OCI-LY1 (cell line): ENCODE data around the gene UNC13D.
"Not testable (repeated sequence)": the region's sequence is repeated elsewhere in the genome, so short reads cannot be mapped to it uniquely, and the experiment has no call there.

Experiments
- H2AFZ ChIP-seq: fragments of 200-600 bp; sonication (generic), shearing (Covaris generic); 2 replicates; pipeline ENCODE4 v1.6.0; 2014; ENCODE audit warnings: antibody characterized with exemption, mild to moderate bottlenecking, low read length
- H3F3A ChIP-seq: fragments of 200-600 bp; sonication (generic), shearing (Covaris generic); 2 replicates; pipeline ENCODE4 v1.6.0; 2014; ENCODE audit warnings: mild to moderate bottlenecking, antibody characterized with exemption, low read length, moderate library complexity; ENCODE audit not compliant: insufficient read depth
- H3K27ac ChIP-seq: fragments of 200-600 bp; sonication (generic); 2 replicates; pipeline ENCODE4 v1.5.1; 2014; ENCODE audit warnings: low read length, mixed run types, mild to moderate bottlenecking, low read depth; ENCODE audit not compliant: poor library complexity, severe bottlenecking
- H3K27me3 ChIP-seq: fragments of 200-600 bp; sonication (generic); 2 replicates; pipeline ENCODE4 v1.6.0; 2014; ENCODE audit warnings: antibody characterized with exemption, mild to moderate bottlenecking, low read length, moderate library complexity; ENCODE audit not compliant: insufficient read depth
- H3K36me3 ChIP-seq: fragments of 200-600 bp; sonication (generic); 2 replicates; pipeline ENCODE4 v1.6.1; 2014; ENCODE audit warnings: mild to moderate bottlenecking, antibody characterized with exemption, low read length, moderate library complexity, mixed read lengths; ENCODE audit not compliant: insufficient read depth
- H3K4me1 ChIP-seq: fragments of 200-600 bp; sonication (generic); 2 replicates; pipeline ENCODE4 v1.5.1; 2014; ENCODE audit warnings: mild to moderate bottlenecking, low read length, moderate library complexity; ENCODE audit not compliant: insufficient read depth, severe bottlenecking
- H3K4me2 ChIP-seq: fragments of 200-600 bp; sonication (generic), shearing (Covaris generic); 2 replicates; pipeline ENCODE4 v1.6.1; 2014; ENCODE audit warnings: low read length
- H3K4me3 ChIP-seq: fragments of 200-600 bp; sonication (generic); 2 replicates; pipeline ENCODE4 v1.5.1; 2014; ENCODE audit warnings: low read length, low read depth, mild to moderate bottlenecking, mixed read lengths; ENCODE audit not compliant: poor library complexity, severe bottlenecking
- H3K79me2 ChIP-seq: fragments of 200-600 bp; shearing (Covaris generic); 2 replicates; pipeline ENCODE4 v1.6.1; 2016; ENCODE audit warnings: mixed run types, low read length, mixed read lengths; ENCODE audit not compliant: insufficient read depth
- H3K9ac ChIP-seq: fragments of 200-600 bp; sonication (generic), shearing (Covaris generic); 2 replicates; pipeline ENCODE4 v1.6.1; 2014; ENCODE audit warnings: mild to moderate bottlenecking, low read length, mixed read lengths
- H3K9me2 ChIP-seq: fragments of 200-600 bp; sonication (generic), shearing (Covaris generic); 2 replicates; pipeline ENCODE4 v1.6.1; 2014; ENCODE audit warnings: low read depth, mild to moderate bottlenecking, low read length, mixed read lengths
- H3K9me3 ChIP-seq: fragments of 200-600 bp; shearing (Covaris generic); 2 replicates; pipeline ENCODE4 v1.6.1; 2014; ENCODE audit warnings: low read length, mixed read lengths
- H4K20me1 ChIP-seq: fragments of 200-600 bp; sonication (generic), shearing (Covaris generic); 2 replicates; pipeline ENCODE4 v1.6.0; 2016; ENCODE audit warnings: mild to moderate bottlenecking, low read length; ENCODE audit not compliant: insufficient read depth
- EZH2 ChIP-seq: fragments of 200-600 bp; sonication (generic), shearing (Covaris generic); IDR thresholded peaks from 2 replicates; pipeline ENCODE4 v1.8.0; 2017; ENCODE audit warnings: borderline replicate concordance, mixed run types, mild to moderate bottlenecking, antibody characterized with exemption, low read length, moderate library complexity, mixed read lengths
- TF ChIP-seq, protein P1 (sequence below): fragments of 200-600 bp; sonication (generic), shearing (Covaris generic); IDR thresholded peaks from 2 replicates; pipeline ENCODE4 v1.5.1; 2017; ENCODE audit warnings: mild to moderate bottlenecking, antibody characterized with exemption, low read length, moderate library complexity, mixed read lengths

UNC13D gene

DNA sequence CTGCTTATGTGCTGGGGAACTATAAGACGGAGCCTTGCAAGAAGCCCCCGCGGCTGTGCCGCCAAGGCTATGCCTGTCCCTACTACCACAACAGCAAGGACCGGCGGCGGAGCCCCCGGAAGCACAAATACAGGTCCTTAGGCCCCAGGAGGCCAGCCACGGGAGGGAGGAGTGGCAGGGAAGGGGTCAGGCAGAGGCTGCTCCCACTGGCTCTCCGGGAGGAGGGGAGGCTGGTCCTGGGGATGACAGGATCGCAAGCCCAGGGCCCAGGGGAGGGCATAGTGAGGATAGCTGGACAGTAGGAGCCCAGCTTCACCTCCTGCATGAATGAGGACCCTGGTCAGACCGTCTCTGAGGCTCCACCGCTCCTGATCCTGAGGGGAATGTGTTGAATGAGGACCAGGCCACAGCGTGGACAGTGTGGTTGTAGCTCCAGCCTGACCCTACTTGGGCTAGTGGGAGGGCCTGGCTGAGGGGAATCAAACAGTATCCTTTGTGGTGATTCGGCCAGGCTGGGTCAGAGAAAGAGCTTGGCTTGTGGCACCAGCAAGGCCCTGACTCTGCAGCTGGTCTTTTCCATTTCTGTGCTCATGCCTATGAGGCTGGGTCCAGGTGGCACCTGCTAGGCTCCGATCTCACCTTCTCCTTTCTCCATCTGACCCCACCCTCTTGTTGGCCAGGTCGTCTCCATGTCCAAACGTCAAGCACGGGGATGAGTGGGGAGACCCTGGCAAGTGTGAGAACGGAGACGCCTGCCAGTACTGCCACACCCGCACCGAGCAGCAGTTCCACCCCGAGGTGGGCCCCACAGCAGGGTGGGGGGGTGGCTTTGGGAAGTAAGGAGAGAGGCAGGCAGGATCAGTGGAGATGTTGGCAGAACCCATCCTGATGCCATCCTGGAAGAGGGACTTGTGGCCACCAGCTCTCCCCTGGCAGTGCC lies 30.9 kb downstream of the UNC13D start:
- Histone ChIP-seq H2AFZ (no peak overlapping the region), H3K4me3 (no peak overlapping the region), H3K4me2 (no peak overlapping the region), H3K9me3 (no peaks in the 10 kb centered on the region), H3K27ac (no peak overlapping the region), H3K79me2 (no peaks in the 10 kb centered on the region; the same call in 1 of the 2 replicates), H3K9ac (no peak overlapping the region), H3K9me2 (no peaks in the 10 kb centered on the region), H4K20me1 (no peaks in the 10 kb centered on the region), H3F3A (no peaks in the 10 kb centered on the region), H3K4me1 (peaks cover 4% of the 10 kb centered on the region), H3K27me3 (no peaks in the 10 kb centered on the region), H3K36me3 (peaks cover 86% of the 10 kb centered on the region)
- TF ChIP-seq EZH2: no peak
- TF ChIP-seq, protein P1, sequence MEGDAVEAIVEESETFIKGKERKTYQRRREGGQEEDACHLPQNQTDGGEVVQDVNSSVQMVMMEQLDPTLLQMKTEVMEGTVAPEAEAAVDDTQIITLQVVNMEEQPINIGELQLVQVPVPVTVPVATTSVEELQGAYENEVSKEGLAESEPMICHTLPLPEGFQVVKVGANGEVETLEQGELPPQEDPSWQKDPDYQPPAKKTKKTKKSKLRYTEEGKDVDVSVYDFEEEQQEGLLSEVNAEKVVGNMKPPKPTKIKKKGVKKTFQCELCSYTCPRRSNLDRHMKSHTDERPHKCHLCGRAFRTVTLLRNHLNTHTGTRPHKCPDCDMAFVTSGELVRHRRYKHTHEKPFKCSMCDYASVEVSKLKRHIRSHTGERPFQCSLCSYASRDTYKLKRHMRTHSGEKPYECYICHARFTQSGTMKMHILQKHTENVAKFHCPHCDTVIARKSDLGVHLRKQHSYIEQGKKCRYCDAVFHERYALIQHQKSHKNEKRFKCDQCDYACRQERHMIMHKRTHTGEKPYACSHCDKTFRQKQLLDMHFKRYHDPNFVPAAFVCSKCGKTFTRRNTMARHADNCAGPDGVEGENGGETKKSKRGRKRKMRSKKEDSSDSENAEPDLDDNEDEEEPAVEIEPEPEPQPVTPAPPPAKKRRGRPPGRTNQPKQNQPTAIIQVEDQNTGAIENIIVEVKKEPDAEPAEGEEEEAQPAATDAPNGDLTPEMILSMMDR: no peak

GRCh38 chr17:75812096-75813013 lies 31.8 kb downstream of the UNC13D start:
- no peak overlapping the region for H3K4me2 ChIP-seq
- H3K9me2 ChIP-seq: no peaks in the 10 kb centered on the region
- no peaks in the 10 kb centered on the region for H4K20me1 ChIP-seq
- no peaks in the 10 kb centered on the region for H3F3A ChIP-seq
- no peak overlapping the region for H2AFZ ChIP-seq
- H3K27ac ChIP-seq: no peak overlapping the region
- no peaks in the 10 kb centered on the region for H3K9me3 ChIP-seq
- TF ChIP-seq, protein P1: no peak
- TF ChIP-seq EZH2: no peak
- peaks cover 5% of the 10 kb centered on the region for H3K4me1 ChIP-seq
- H3K27me3 ChIP-seq: no peaks in the 10 kb centered on the region
- peaks cover 82% of the 10 kb centered on the region for H3K36me3 ChIP-seq
- no peaks in the 10 kb centered on the region; the same call in 1 of the 2 replicates for H3K79me2 ChIP-seq
- H3K4me3 ChIP-seq: no peak overlapping the region
- no peak overlapping the region for H3K9ac ChIP-seq

DNA sequence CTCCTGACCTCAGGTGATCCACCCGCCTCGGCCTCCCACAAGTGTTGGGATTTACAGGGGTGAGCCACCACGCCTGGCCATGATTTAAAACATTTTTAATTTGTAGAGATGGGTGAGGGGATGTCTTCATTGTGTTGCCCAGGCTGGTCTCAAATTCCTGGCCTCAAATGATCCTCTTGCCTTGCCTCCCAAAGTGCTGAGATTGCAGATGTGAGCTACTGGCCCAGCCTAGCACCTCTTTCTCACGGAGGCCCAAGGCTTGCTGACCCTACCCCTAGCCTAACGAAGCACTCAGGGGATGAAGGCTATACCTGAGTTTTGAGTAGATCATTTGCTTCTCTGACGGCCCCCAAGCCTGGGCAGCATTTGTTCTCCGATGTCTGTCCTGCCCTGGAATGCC lies 33.0 kb downstream of the UNC13D start:
- Histone ChIP-seq H3K27ac (no peak overlapping the region), H3K4me1 (peaks cover 5% of the 10 kb centered on the region), H3K27me3 (no peaks in the 10 kb centered on the region), H3K4me2 (no peak overlapping the region), H3K9ac (no peak overlapping the region), H3K36me3 (peaks cover 70% of the 10 kb centered on the region), H3K4me3 (no peak overlapping the region), H3F3A (no peaks in the 10 kb centered on the region), H2AFZ (no peak overlapping the region), H4K20me1 (no peaks in the 10 kb centered on the region), H3K9me3 (no peaks in the 10 kb centered on the region), H3K9me2 (no peaks in the 10 kb centered on the region), H3K79me2 (no peaks in the 10 kb centered on the region; the same call in 1 of the 2 replicates)
- TF ChIP-seq, protein P1: no peak
- TF ChIP-seq EZH2: no peak

GRCh38 chr17:75810756-75811155 lies 33.4 kb downstream of the UNC13D start:
- H3K4me3 ChIP-seq, H3K4me2 ChIP-seq, H3K79me2 ChIP-seq, H3K4me1 ChIP-seq, H3K27ac ChIP-seq, H3F3A ChIP-seq, H3K27me3 ChIP-seq, H4K20me1 ChIP-seq, H2AFZ ChIP-seq, H3K9me2 ChIP-seq, H3K9ac ChIP-seq, H3K9me3 ChIP-seq: not testable (repeated sequence)
- peaks cover 67% of the 10 kb centered on the region for H3K36me3 ChIP-seq
